Uterus (tissue), 4 donors: ENCODE results near the gene DUSP1. TPM values are rescaled to one million over a fixed set of nuclear protein-coding genes. Genes with fewer than 3 reads are reported as not detected.

ENCODE experiments used
- DNase-seq, 2 donors: peaks; one replicate each; pipeline ENCODE4 v3.0.0-alpha.2; 2019 to 2020
- H3K27ac ChIP-seq, 2 donors: fragments of 200-600 bp; sonication (generic); 1 replicate in 1 of 2; 2 replicates in 1 of 2; pipeline ENCODE4 v1.5.1; 2016 to 2018
- H3K27me3 ChIP-seq, 2 donors: fragments of 200-600 bp; sonication (generic); one replicate each; pipeline ENCODE4 v1.5.1; 2018 to 2019; ENCODE audit warnings: control low read depth in 1 of 2
- H3K36me3 ChIP-seq, 2 donors: fragments of 200-600 bp; sonication (generic); one replicate each; pipeline ENCODE4 v1.5.1; 2019; ENCODE audit warnings: control low read depth in 1 of 2
- H3K4me1 ChIP-seq, 2 donors: fragments of 200-600 bp; sonication (generic); one replicate each; pipeline ENCODE4 v1.5.1; 2018 to 2019; ENCODE audit warnings: control low read depth in 1 of 2
- H3K4me3 ChIP-seq, 2 donors: fragments of 200-600 bp; sonication (generic); 1 replicate in 1 of 2; 2 replicates in 1 of 2; pipeline ENCODE4 v1.5.1; 2018 to 2019; ENCODE audit warnings: mild to moderate bottlenecking in 1 of 2
- H3K9me3 ChIP-seq, 2 donors: fragments of 200-600 bp; sonication (generic); one replicate each; pipeline ENCODE4 v1.5.1; 2019; ENCODE audit warnings: control low read depth in 1 of 2
- POLR2A ChIP-seq, 2 donors: fragments of 450-650 bp; IDR thresholded peaks; one replicate each; pipeline ENCODE4 v1.6.1; 2016; ENCODE audit warnings: antibody characterized with exemption in 2 of 2, mild to moderate bottlenecking in 1 of 2, moderate library complexity in 1 of 2
- intact Hi-C: fragments of 100-400 bp; cut with DNase I; formaldehyde crosslinking; loops from one replicate; pipeline ENCODE4 v1.15.1; 2023; ENCODE audit warnings: low total_unique reads
- total RNA-seq, 4 donors: library from RNA; depleted of rRNA in 3 of 4; stranded (reverse); fragments of >200 nt in 3 of 4; gene quantifications; one replicate each; pipeline versions ENCODE4 v1.1.0 to v1.2.4, GENCODE V29; 2014 to 2023
- TF ChIP-seq, protein P1 (sequence below), 4 experiments: fragments of 200-600 bp in 2 of 4; fragments of 450-650 bp in 2 of 4; sonication (generic) in 2 of 4; IDR thresholded peaks; one replicate each; pipeline ENCODE4 v1.5.1; 2016 to 2019; ENCODE audit warnings: antibody characterized with exemption in 4 of 4, mild to moderate bottlenecking in 2 of 4, moderate library complexity in 1 of 4
- donor health status: DM: yes; HTN: yes; CAD: no.

The DUSP1 gene
- total RNA-seq, 4 donors from 2014 or later, result 189 to 2,046 (median 515) TPM

DNA sequence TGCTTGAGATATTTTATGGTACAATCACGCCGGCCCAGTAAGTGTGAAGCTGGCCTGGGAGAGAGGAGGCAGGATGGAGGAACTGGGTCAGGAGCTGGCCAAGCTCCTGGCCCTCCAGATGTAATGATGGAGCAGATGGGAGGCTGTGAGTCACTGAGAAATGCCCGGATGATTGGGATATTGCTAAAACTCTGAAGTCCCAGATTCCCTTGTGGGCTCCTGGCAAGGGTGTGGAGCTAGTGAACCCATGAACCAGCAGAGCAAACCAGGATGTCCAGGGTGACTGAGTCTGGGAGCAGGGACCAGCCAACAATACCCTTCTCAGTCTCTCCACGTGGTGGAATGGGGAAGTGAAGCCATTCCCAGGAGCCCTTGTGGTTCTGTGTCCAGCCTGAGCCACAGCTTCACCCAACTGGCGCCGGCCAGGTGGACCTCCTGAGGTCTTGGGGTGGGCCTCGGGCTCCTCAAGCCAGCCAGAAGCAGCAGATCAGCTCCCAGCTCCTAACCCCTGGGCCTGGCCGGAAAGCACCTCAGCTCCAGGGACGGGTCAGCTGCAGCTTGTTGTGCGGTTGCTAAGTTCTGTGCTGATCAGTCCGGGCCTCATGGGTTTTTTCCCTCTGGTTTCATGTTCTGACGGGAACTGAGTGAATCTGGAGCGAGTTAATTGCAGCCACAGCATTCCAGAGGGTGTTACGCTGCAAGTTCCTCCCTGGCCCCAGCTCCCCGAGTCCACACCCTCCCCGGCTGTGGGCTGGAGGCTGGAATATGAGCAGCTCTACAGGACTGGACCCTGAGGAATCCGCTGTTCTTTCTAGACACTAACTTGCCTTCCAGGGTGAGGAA is 37.6 kb downstream of the DUSP1 start:
- Histone ChIP-seq H3K4me3 (no peak overlapping the region), H3K27ac (peak overlapping the region; percentile 94 to 96), H3K36me3 (no peaks in the 10 kb centered on the region), H3K9me3 (no peaks in the 10 kb centered on the region), H3K4me1 (peaks cover 5 to 16% of the 10 kb centered on the region in 2 donors), H3K27me3 (no peaks in the 10 kb centered on the region)
- peak; percentile 87 to 89 for DNase-seq
- intact Hi-C loops, result no loop called here
- TF ChIP-seq, protein P1, sequence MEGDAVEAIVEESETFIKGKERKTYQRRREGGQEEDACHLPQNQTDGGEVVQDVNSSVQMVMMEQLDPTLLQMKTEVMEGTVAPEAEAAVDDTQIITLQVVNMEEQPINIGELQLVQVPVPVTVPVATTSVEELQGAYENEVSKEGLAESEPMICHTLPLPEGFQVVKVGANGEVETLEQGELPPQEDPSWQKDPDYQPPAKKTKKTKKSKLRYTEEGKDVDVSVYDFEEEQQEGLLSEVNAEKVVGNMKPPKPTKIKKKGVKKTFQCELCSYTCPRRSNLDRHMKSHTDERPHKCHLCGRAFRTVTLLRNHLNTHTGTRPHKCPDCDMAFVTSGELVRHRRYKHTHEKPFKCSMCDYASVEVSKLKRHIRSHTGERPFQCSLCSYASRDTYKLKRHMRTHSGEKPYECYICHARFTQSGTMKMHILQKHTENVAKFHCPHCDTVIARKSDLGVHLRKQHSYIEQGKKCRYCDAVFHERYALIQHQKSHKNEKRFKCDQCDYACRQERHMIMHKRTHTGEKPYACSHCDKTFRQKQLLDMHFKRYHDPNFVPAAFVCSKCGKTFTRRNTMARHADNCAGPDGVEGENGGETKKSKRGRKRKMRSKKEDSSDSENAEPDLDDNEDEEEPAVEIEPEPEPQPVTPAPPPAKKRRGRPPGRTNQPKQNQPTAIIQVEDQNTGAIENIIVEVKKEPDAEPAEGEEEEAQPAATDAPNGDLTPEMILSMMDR (IDR thresholded peaks at IDR 0.05), result peak in 1 of 4 experiments; percentile 35
- peak; percentile 23 to 48 for TF ChIP-seq POLR2A (IDR thresholded peaks at IDR 0.05)

DNA sequence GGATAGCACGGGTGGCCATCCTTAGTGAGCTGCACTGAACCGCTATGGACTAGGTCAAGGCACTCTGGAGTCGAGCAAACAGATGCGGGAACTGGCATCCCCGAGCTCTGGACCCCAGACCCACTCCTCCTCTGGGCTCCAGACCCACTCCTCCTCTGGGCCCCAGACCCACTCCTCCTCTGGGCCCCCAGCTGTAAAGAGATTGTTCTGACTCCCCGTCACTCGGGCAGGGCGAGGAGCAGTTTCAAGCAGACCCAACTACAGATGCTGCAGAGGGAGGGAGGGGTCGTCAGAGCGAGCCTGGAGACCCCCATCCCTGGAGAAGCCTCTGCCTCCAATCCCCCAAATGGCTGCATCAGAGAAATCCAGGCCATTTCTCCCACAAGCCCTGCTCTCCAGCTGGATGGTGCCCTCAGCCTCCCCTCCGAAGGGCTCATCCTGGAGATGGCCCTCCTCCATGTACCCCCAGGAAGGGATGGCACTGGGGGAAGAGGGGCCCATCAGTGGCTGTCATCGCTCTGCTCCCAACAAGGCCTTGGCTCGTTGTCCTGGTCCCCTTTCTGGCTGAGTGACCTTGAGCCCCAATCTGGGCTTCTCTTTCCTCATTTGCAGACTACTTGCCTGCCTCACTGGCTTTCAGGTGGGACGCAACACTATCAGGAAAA is 38.7 kb downstream of the DUSP1 start:
- Histone ChIP-seq H3K9me3 (no peaks in the 10 kb centered on the region), H3K36me3 (no peaks in the 10 kb centered on the region), H3K27ac (peak overlapping the region; percentile 94 to 96), H3K4me1 (peaks cover 5 to 16% of the 10 kb centered on the region in 2 donors), H3K4me3 (no peak overlapping the region), H3K27me3 (no peaks in the 10 kb centered on the region)
- intact Hi-C loops, result no loop called here
- DNase-seq, result no peak
- TF ChIP-seq, protein P1 (IDR thresholded peaks at IDR 0.05), result no peak
- TF ChIP-seq POLR2A (IDR thresholded peaks at IDR 0.05), result no peak

DNA sequence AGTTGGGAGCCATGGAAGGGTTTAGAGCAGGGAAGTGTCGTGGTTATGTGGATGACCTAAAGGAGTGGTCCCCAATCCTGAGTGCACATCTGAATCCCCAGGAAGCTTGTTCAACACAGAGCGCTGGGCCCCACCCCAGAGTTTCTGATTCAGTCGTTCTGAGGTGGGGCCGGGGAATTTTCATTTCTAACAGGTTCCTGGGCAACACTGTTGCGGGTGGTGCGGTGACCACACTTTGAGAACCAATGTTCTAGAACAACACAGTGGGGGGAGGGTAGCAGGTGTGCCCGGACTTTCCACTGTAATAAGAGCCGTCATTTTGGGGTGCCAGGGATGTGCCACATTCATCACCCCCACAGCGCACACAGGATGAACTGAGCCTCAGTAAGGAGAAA is 39.3 kb downstream of the DUSP1 start:
- H3K4me1 ChIP-seq, result peaks cover 5 to 16% of the 10 kb centered on the region in 2 donors

DNA sequence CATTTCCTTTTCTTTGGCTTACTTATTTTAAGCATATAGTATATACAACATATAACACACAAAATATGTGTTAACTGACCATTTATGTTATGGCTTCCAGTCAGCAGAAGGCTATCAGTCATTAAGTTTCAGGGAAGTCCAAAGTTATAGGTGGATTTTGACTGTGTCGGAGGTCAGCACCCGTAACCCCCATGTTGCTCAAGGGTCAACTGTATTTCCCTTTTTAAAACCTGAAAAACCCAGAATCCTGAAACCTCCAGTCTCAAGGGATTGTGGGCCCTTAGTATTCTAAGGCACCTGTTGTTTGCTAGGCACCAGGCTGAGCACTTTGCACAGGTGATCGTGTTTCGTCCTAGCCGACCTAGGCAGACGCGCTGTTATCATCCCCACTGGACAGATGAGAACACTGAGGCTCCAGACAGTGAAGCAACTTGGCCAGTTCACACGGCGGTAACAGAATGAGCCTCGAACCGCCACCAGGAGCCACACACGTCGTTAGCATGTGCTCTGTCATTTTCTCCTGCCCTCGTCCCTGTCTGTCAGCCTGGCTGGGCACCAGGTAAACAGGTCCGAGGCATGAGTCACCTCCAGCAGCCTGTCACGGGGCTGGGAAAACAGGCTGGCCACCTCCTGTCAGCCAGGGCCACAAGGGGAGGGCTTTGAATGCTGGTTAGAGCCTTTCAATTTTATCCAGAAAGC is 39.9 kb downstream of the DUSP1 start:
- intact Hi-C loops, result no loop called here
- TF ChIP-seq POLR2A (IDR thresholded peaks at IDR 0.05), result no peak
- TF ChIP-seq, protein P1 (IDR thresholded peaks at IDR 0.05), result no peak
- no peaks in the 10 kb centered on the region for H3K9me3 ChIP-seq
- no peak for DNase-seq
- H3K4me3 ChIP-seq, result no peak overlapping the region
- H3K36me3 ChIP-seq, result no peaks in the 10 kb centered on the region
- no peak overlapping the region for H3K27ac ChIP-seq
- peaks cover 5 to 16% of the 10 kb centered on the region in 2 donors for H3K4me1 ChIP-seq
- H3K27me3 ChIP-seq, result no peaks in the 10 kb centered on the region

More for the DNA sequence above, 39.3 kb downstream of the DUSP1 start:
- Histone ChIP-seq H3K9me3 (no peaks in the 10 kb centered on the region), H3K36me3 (no peaks in the 10 kb centered on the region), H3K4me3 (no peak overlapping the region), H3K27ac (peak overlapping the region; percentile 94 to 96), H3K27me3 (no peaks in the 10 kb centered on the region)
- DNase-seq, result no peak
- intact Hi-C loops, result no loop called here
- TF ChIP-seq, protein P1 (IDR thresholded peaks at IDR 0.05), result no peak
- no peak for TF ChIP-seq POLR2A (IDR thresholded peaks at IDR 0.05)
